NB4 (cell line): ENCODE results near the gene EXO1.

Experiments
- CTCF ChIP-seq: IDR thresholded peaks from one replicate; pipeline ENCODE4 v1.5.1; 2012; ENCODE audit warnings: low read depth, low read length
- MYC ChIP-seq: IDR thresholded peaks from 2 replicates; pipeline ENCODE4 v1.6.1; 2011; ENCODE audit warnings: low read depth, low read length
- POLR2A ChIP-seq: IDR thresholded peaks from 2 replicates; pipeline ENCODE4 v1.6.1; 2011; ENCODE audit warnings: mild to moderate bottlenecking; ENCODE audit not compliant: insufficient read length; ENCODE audit errors: extremely low read depth

DNA sequence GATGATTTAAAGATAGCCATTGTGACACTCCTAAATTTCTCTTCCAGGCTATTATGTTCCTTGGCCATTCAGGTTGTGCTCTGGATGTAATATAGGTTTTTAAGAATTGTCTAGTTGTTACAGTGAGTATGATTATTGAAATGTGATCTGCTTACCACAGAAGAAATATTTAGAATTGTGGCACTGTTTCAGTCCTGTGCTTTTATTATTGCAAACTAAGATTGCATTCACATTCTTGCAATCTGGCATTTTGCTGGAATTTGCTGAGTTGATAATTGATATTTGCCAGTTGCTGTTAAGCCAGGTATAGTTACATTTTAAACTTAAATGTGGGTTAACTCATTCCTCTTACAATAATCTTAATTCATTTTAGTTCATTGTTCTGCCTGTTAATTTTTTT, 22.3 kb downstream of the EXO1 start:
- no peak for TF ChIP-seq CTCF
- TF ChIP-seq POLR2A = no peak
- no peak for TF ChIP-seq MYC
